B cell (primary cell): ENCODE measurements around the gene PLK3. TPM values are rescaled to one million over a fixed set of nuclear protein-coding genes. Genes with fewer than 3 reads are reported as not detected.

Experiments used
- ATAC-seq: fragments of 200-7000 bp; cut with Tn5 transposase; one replicate; pipeline ENCODE4 v1.10.0; 2021; ENCODE audit warnings: low read depth, mild to moderate bottlenecking, moderate number of reproducible peaks, moderate library complexity
- CTCF ChIA-PET: fragments of 350-600 bp; sonication (Branson Sonifier 250); formaldehyde crosslinking; loops from one replicate; lab custom pipeline; 2021; ENCODE audit warnings: antibody characterized with exemption, inconsistent platforms; lab: Charles Lee
- POLR2A ChIA-PET: fragments of 350-600 bp; sonication (Branson Sonifier 250); formaldehyde crosslinking; loops from one replicate; lab custom pipeline; 2021; ENCODE audit warnings: antibody characterized with exemption; lab: Charles Lee
- DNase-seq: peaks from one replicate; pipeline ENCODE4 v3.0.0; 2013
- H2AFZ ChIP-seq: 2 replicates; pipeline ENCODE4 v1.6.1; 2012; ENCODE audit warnings: mild to moderate bottlenecking, low read depth, low read length; ENCODE audit not compliant: insufficient read depth, poor library complexity, severe bottlenecking
- H3K27ac ChIP-seq, 2 donors: 1 replicate in 1 of 2; 2 replicates in 1 of 2; pipeline ENCODE4 v1.5.1; 2012 to 2013; ENCODE audit warnings: low read length in 2 of 2, mild to moderate bottlenecking in 2 of 2, moderate library complexity in 1 of 2
- H3K27me3 ChIP-seq, 4 experiments: fragments of 200-600 bp in 1 of 4; sonication (generic) in 1 of 4; replicated peaks in 1 of 4; 1 replicate in 2 of 4; 2 replicates in 2 of 4; pipeline versions ENCODE4 v1.6.1 to v1.7.0; 2013 to 2016; ENCODE audit warnings: low read length in 3 of 4, mild to moderate bottlenecking in 2 of 4, mixed read lengths in 1 of 4, moderate library complexity in 1 of 4; ENCODE audit not compliant: insufficient read depth in 4 of 4, control insufficient read depth in 3 of 4; ENCODE audit errors: control extremely low read depth in 1 of 4
- H3K36me3 ChIP-seq, 2 experiments: replicated peaks in 1 of 2; 1 replicate in 1 of 2; 2 replicates in 1 of 2; pipeline versions ENCODE4 v1.6.1 to v1.7.1; 2013; ENCODE audit warnings: low read length in 1 of 2; ENCODE audit not compliant: insufficient read depth in 2 of 2, control insufficient read depth in 1 of 2; ENCODE audit errors: control extremely low read depth in 1 of 2, extremely low read depth in 1 of 2
- H3K4me1 ChIP-seq, 2 donors: fragments of 200-600 bp in 1 of 2; sonication (generic) in 1 of 2; 1 replicate in 1 of 2; 2 replicates in 1 of 2; pipeline versions ENCODE4 v1.5.1 to v1.6.1; 2013 to 2017; ENCODE audit warnings: low read length in 2 of 2; ENCODE audit not compliant: control insufficient read depth in 2 of 2, insufficient read depth in 2 of 2
- H3K4me2 ChIP-seq: replicated peaks from 2 replicates; pipeline ENCODE3; 2012; ENCODE audit warnings: mild to moderate bottlenecking, low read depth, low read length; ENCODE audit not compliant: poor library complexity, severe bottlenecking
- H3K4me3 ChIP-seq, 5 experiments: fragments of 200-600 bp in 1 of 5; sonication (generic) in 1 of 5; 1 replicate in 3 of 5; 2 replicates in 2 of 5; pipeline versions ENCODE4 v1.5.1 to v1.7.0; 2011 to 2016; ENCODE audit warnings: low read length in 4 of 5, mild to moderate bottlenecking in 4 of 5, low read depth in 2 of 5, control low read depth in 1 of 5, moderate library complexity in 1 of 5; ENCODE audit not compliant: insufficient read depth in 1 of 5; ENCODE audit errors: control extremely low read depth in 1 of 5, extremely low read depth in 1 of 5
- H3K79me2 ChIP-seq: fragments of 200-600 bp; sonication (generic); one replicate; pipeline ENCODE4 v1.6.0; 2016; ENCODE audit warnings: low read length; ENCODE audit not compliant: control insufficient read depth, insufficient read depth
- H3K9ac ChIP-seq: fragments of 200-600 bp; sonication (generic); 2 replicates; pipeline ENCODE4 v1.6.1; 2017; ENCODE audit warnings: mild to moderate bottlenecking, low read length, moderate library complexity
- H3K9me3 ChIP-seq, 3 donors: one replicate each; pipeline versions ENCODE4 v1.6.1 to v1.7.1; 2013; ENCODE audit warnings: low read length in 2 of 3; ENCODE audit not compliant: control insufficient read depth in 2 of 3, insufficient read depth in 1 of 3; ENCODE audit errors: control extremely low read depth in 1 of 3
- H4K20me1 ChIP-seq: 2 replicates; pipeline ENCODE4 v1.6.0; 2012; ENCODE audit warnings: mild to moderate bottlenecking, low read length; ENCODE audit not compliant: insufficient read depth, control insufficient read depth, poor library complexity, severe bottlenecking
- H3K27ac Mint-ChIP-seq: one replicate; pipeline ENCODE4 v1.8.0; 2021; ENCODE audit warnings: mixed read lengths
- H3K27me3 Mint-ChIP-seq: one replicate; pipeline ENCODE4 v1.8.0; 2021; ENCODE audit warnings: mixed read lengths
- H3K4me1 Mint-ChIP-seq: one replicate; pipeline ENCODE4 v1.8.0; 2021; ENCODE audit warnings: mixed read lengths
- H3K4me3 Mint-ChIP-seq: one replicate; pipeline ENCODE4 v1.8.0; 2021; ENCODE audit warnings: mixed read lengths
- H3K9me3 Mint-ChIP-seq: one replicate; pipeline ENCODE4 v1.8.0; 2022; ENCODE audit warnings: mixed read lengths; ENCODE audit not compliant: insufficient read depth
- EZH2 ChIP-seq: IDR thresholded peaks from 2 replicates; pipeline ENCODE4 v1.6.1; 2012; ENCODE audit warnings: borderline replicate concordance, low read depth, mild to moderate bottlenecking, moderate library complexity, low read length; ENCODE audit not compliant: insufficient read depth, poor library complexity, severe bottlenecking
- WGBS: methylation state at CpG from one replicate; pipeline ENCODE4 v1.1.5; 2013; ENCODE audit warnings: missing lambda C conversion rate; ENCODE audit not compliant: insufficient coverage; 5-methylcytosine and 5-hydroxymethylcytosine counted together
- intact Hi-C: fragments of 100-400 bp; cut with micrococcal nuclease; formaldehyde crosslinking; loops from one replicate; pipeline ENCODE4 v1.10.0; 2022
- polyA plus RNA-seq: library from polyadenylated mRNA; depleted of rRNA; stranded (reverse); fragments of >200 nt; gene quantifications from 2 replicates; pipeline ENCODE4 v1.2.3, GENCODE V29; 2012
- total RNA-seq, 2 donors: library from RNA; stranded (reverse); fragments of 120-200 nt in 1 of 2; gene quantifications; 1 replicate in 1 of 2; 2 replicates in 1 of 2; pipeline versions ENCODE4 v1.2.3 to v1.2.4, GENCODE V29; 2013 to 2022
- TF ChIP-seq, protein P1 (sequence below): fragments of 200-600 bp; IDR thresholded peaks from one replicate; pipeline ENCODE4 v1.8.0; 2022; ENCODE audit warnings: antibody characterized with exemption, mild to moderate bottlenecking

PLK3 gene
- total and polyA plus RNA-seq, 2 donors (not counting 1 experiment from before 2014, with no cell fraction given) = 35.9 to 93.5 TPM

DNA sequence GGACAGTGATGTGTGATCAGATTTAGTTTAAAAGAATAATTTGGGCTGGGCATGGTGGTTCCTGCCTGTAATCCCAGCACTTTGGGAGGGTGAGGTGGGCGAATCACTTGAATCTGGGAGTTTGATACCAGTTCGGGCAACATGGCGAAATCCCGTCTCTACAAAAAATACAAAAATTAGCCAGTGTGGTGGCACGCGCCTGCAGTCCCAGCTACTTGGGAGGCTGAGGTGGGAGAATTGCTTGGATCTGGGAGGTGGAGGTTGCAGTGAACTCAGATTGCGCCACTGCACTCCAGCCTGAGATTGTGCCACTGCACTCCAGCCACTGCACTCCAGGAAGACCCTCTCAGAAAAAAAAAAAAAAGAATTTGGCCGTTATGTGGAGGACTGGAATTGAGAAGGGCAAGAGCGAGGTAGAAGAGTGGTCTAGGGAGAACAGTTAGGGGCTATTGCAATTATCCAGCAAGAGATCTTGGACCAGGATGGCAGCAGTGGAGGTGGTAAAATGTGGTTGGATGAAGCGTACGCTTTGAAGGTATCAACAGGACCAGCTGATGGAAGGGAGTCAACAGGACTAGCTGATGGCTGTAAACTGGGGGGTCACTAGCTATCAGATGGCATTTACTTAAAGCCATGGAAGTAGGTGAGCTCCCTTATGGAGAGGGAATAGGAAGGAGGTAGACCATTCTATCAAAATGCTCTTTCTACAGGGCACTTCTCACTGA, 17.8 kb downstream of the PLK3 start:
- Mint-ChIP-seq H3K4me3 (peak overlapping the region; percentile 64), H3K4me1 (peaks cover 40% of the 10 kb centered on the region), H3K27ac (peak overlapping the region; percentile 84), H3K9me3 (no peaks in the 10 kb centered on the region), H3K27me3 (no peaks in the 10 kb centered on the region)
- DNase-seq (no peak), ATAC-seq (no peak)
- Histone ChIP-seq H3K9ac (no peak overlapping the region), H3K27me3 (no peaks in the 10 kb centered on the region), H3K79me2 (no peaks in the 10 kb centered on the region), H3K4me3 (no peak overlapping the region), H2AFZ (no peak overlapping the region), H3K9me3 (no peaks in the 10 kb centered on the region), H3K4me1 (peaks cover 19 to 36% of the 10 kb centered on the region in 2 donors), H3K36me3 (no peaks in the 10 kb centered on the region), H3K27ac (no peak overlapping the region), H4K20me1 (no peaks in the 10 kb centered on the region), H3K4me2 (no peak overlapping the region)
- WGBS = 100% methylated on average over 10 of the region's 11 CpGs
- no peak for TF ChIP-seq EZH2
- TF ChIP-seq, protein P1, sequence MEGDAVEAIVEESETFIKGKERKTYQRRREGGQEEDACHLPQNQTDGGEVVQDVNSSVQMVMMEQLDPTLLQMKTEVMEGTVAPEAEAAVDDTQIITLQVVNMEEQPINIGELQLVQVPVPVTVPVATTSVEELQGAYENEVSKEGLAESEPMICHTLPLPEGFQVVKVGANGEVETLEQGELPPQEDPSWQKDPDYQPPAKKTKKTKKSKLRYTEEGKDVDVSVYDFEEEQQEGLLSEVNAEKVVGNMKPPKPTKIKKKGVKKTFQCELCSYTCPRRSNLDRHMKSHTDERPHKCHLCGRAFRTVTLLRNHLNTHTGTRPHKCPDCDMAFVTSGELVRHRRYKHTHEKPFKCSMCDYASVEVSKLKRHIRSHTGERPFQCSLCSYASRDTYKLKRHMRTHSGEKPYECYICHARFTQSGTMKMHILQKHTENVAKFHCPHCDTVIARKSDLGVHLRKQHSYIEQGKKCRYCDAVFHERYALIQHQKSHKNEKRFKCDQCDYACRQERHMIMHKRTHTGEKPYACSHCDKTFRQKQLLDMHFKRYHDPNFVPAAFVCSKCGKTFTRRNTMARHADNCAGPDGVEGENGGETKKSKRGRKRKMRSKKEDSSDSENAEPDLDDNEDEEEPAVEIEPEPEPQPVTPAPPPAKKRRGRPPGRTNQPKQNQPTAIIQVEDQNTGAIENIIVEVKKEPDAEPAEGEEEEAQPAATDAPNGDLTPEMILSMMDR = no peak
- CTCF ChIA-PET = interaction anchor here (0.6 to 6.7 kb wide), 9 partner anchors 9 to 153 kb away, joined by 3 to 70 read pairs (median 6); partner anchors contain the start of genes BEST4, BTBD19 and PLK3
- POLR2A ChIA-PET = interaction anchor here (0.6 to 5.2 kb wide), 7 partner anchors 10 to 193 kb away, joined by 3 to 61 read pairs (median 5); partner anchors contain the start of genes BTBD19, DYNLT4, EIF2B3 and HECTD3
- intact Hi-C loops = loop anchor here (2.0 kb wide), 1 partner anchor 17 kb away; the partner anchor contains the start of gene PLK3
